Coronary artery (tissue), 2 donors: Measurements from ENCODE around the gene GNG2.

Experiments
- DNase-seq: peaks from one replicate; pipeline ENCODE4 v3.0.0-alpha.2; 2017; ENCODE audit warnings: low spot score
- H3K27ac ChIP-seq, 2 donors: fragments of 200-600 bp; sonication (generic); one replicate each; pipeline ENCODE4 v1.5.1; 2016 to 2019
- H3K4me3 ChIP-seq: fragments of 200-600 bp; sonication (generic); 2 replicates; pipeline ENCODE4 v1.5.1; 2016; ENCODE audit warnings: mild to moderate bottlenecking, moderate library complexity
- TF ChIP-seq, protein P1 (sequence below): fragments of 200-600 bp; sonication (generic); IDR thresholded peaks from one replicate; pipeline ENCODE4 v1.5.1; 2019; ENCODE audit warnings: antibody characterized with exemption

GNG2 gene

GRCh38 chr14:51860164-51860824, at the start of gene GNG2:
GNG2 (plus strand) TSS chr14:51860612; CDS start chr14:51950679, 90,067 bp downstream.
- Histone ChIP-seq H3K4me3 (peak within 1 kb of the TSS; percentile 68), H3K27ac (peak within 1 kb of the TSS in 1 of 2 donors; percentile 33)
- TF ChIP-seq, protein P1, sequence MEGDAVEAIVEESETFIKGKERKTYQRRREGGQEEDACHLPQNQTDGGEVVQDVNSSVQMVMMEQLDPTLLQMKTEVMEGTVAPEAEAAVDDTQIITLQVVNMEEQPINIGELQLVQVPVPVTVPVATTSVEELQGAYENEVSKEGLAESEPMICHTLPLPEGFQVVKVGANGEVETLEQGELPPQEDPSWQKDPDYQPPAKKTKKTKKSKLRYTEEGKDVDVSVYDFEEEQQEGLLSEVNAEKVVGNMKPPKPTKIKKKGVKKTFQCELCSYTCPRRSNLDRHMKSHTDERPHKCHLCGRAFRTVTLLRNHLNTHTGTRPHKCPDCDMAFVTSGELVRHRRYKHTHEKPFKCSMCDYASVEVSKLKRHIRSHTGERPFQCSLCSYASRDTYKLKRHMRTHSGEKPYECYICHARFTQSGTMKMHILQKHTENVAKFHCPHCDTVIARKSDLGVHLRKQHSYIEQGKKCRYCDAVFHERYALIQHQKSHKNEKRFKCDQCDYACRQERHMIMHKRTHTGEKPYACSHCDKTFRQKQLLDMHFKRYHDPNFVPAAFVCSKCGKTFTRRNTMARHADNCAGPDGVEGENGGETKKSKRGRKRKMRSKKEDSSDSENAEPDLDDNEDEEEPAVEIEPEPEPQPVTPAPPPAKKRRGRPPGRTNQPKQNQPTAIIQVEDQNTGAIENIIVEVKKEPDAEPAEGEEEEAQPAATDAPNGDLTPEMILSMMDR: no peak
- DNase-seq: no peak

DNA sequence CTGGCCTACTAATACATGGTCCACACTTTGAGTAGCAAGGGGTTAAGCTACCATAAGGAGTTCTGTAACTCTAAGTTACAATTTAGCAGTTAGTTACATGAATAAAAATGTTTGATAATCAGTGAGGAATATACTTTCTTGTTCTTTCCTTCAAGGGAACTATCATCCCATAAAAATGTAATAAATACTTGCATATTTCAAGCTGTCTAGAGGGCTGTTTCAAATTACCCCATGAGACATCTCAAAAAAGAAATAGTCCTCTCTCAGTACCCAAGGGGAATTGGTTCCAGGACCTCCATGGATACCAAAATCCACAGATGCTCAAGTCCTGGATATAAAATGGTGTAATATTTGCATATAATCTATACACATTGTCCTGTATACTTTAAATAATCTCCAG, 48.7 kb upstream of the GNG2 start:
- Histone ChIP-seq H3K27ac (no peak overlapping the region), H3K4me3 (no peak overlapping the region)
- TF ChIP-seq, protein P1: no peak
- DNase-seq: no peak

- Histone ChIP-seq H3K27ac (no peak overlapping the region), H3K4me3 (no peak overlapping the region)
- TF ChIP-seq, protein P1: no peak
- no peak for DNase-seq
These were observed 44.4 kb upstream of the GNG2 start for GRCh38 chr14:51816031-51816430.

GRCh38 chr14:51817326-51817725, 43.1 kb upstream of the GNG2 start:
- DNase-seq: no peak
- Histone ChIP-seq H3K4me3 (no peak overlapping the region), H3K27ac (no peak overlapping the region)
- TF ChIP-seq, protein P1: no peak

- H3K4me3 ChIP-seq: no peak overlapping the region
- no peak overlapping the region for H3K27ac ChIP-seq
- TF ChIP-seq, protein P1: no peak
- DNase-seq: no peak
These were observed 41.5 kb upstream of the GNG2 start for GRCh38 chr14:51818748-51819380.

DNA sequence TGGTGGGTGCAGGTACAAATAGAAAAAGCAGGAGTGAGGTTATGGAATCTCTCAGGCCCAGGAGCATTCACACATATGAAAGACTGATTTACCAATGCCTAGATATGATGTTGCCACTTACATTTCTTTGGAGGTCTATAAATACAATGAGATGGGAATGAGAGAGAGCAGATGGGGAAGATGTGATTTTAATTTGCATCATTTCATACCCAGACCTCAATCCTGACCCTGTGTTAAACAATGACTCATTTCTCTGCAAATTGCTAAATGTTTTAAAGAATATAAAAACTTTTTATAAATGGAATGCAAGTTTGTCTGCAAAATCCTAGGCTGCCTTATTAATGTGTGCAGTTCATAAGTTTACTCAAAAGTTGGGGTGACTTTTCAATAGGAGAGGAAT, 38.6 kb upstream of the GNG2 start:
- TF ChIP-seq, protein P1: no peak

GRCh38 chr14:51822499-51822898, 37.9 kb upstream of the GNG2 start:
- TF ChIP-seq, protein P1: no peak
- no peak for DNase-seq
- Histone ChIP-seq H3K27ac (no peak overlapping the region), H3K4me3 (no peak overlapping the region)

More for the DNA sequence above, 38.6 kb upstream of the GNG2 start:
- H3K4me3 ChIP-seq: no peak overlapping the region
- DNase-seq: no peak
- no peak overlapping the region for H3K27ac ChIP-seq
